ENCODE data around the gene CD46. TPM values are rescaled to one million over a fixed set of nuclear protein-coding genes. Genes with fewer than 3 reads are reported as not detected.
A peak's percentile ranks its signal among the peaks of the same experiment; 100 is the strongest.

CD46 gene
- total and polyA plus RNA-seq, 10 donors = 63.4 to 218 (median 185) TPM

DNA sequence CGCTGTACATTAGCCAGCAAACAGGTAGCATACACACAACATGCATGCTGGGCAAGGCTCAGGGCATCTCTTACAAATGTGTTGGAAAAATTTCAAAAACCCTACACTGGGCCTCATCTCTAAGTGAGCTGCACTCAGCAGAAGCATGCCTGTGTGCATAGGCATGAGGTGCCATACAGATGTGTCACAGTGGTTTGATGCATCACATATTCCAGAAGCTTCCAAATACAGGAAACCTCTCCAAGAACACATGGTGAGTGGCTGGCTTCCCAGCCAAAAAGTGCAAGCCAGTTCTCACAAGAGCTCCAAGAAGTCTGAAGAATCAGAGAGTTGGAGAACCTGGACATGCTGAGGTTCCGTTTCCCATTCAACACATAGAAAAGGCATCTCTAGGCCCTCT is 58.3 kb downstream of the CD46 start:
- no peaks in the 10 kb centered on the region for H3K27me3 ChIP-seq (replicated peaks in 1 of 7)
- no peak overlapping the region for H3K4me3 ChIP-seq
- H3K4me1 ChIP-seq = peaks cover 58 to 100% (median 97%) of the 10 kb centered on the region in 6 donors
- peak overlapping the region in 4 of 8 donors; percentile 0 to 82 (median 40) for H3K27ac ChIP-seq
- H3K9me3 ChIP-seq = no peaks in the 10 kb centered on the region
- no peak for TF ChIP-seq POLR2AphosphoS5 (IDR thresholded peaks at IDR 0.05)
- no peak for TF ChIP-seq CTCF (IDR thresholded peaks at IDR 0.05 in 8 of 11, conservative IDR thresholded peaks at IDR 0.05 in 3 of 11)
- no peak for TF ChIP-seq POLR2A (IDR thresholded peaks at IDR 0.05)
- DNase-seq = no peak
- intact Hi-C loops (cut with DNase I; ENCODE audit: low total_unique reads) = no loop called here
- WGBS, 5 donors = 90 to 100% (median 93%) methylated on average over 2 of the region's 2 CpGs
- peaks cover 0 to 100% (median 90%) of the 10 kb centered on the region in 6 donors for H3K36me3 ChIP-seq

DNA sequence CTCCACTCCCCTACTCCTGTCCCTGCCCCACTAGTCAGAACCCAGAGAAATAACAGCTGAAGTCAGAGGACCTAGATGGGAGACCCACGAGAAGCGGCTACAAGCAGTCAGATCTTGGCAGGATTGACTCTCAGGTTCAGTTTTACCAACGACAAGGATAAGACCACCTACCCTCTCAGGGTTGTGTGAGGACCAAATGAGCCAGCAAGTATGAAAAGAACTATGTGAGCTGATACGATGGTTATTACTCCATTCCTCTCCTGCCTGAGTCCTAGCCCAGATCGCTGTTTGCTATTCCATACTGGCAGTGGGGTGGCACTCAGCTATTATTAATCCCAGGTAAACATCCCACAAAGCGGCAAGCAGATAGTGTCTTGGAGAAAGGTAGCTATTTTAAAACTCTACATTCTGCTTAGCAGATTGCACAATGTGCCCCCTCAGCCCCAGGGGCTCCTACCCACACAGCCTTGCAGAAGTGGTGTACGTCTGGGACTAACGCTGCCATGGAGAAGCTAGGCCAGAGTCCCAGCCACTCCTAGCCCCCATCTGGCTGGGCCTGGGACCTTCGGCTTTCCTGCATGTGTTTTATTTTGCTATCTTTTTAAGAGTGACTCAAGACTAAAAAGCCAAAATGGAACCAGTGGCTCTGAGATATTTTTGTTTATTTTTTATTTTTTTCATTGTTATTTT is 58.9 kb downstream of the CD46 start:
- TF ChIP-seq POLR2A (IDR thresholded peaks at IDR 0.05) = no peak
- TF ChIP-seq POLR2AphosphoS5 (IDR thresholded peaks at IDR 0.05) = peak in 1 of 3 donors; percentile 12
- no peaks in the 10 kb centered on the region for H3K27me3 ChIP-seq (replicated peaks in 1 of 7)
- no peaks in the 10 kb centered on the region for H3K9me3 ChIP-seq
- intact Hi-C loops (cut with DNase I; ENCODE audit: low total_unique reads) = no loop called here
- peaks cover 60 to 100% (median 98%) of the 10 kb centered on the region in 6 donors for H3K4me1 ChIP-seq
- DNase-seq = no peak
- H3K36me3 ChIP-seq = peaks cover 0 to 100% (median 90%) of the 10 kb centered on the region in 6 donors
- no peak overlapping the region for H3K4me3 ChIP-seq
- peak overlapping the region in 4 of 8 donors; percentile 46 to 82 (median 63) for H3K27ac ChIP-seq
- 75 to 93% (median 79%) methylated on average over 9 of the region's 9 CpGs for WGBS, 5 donors

DNA sequence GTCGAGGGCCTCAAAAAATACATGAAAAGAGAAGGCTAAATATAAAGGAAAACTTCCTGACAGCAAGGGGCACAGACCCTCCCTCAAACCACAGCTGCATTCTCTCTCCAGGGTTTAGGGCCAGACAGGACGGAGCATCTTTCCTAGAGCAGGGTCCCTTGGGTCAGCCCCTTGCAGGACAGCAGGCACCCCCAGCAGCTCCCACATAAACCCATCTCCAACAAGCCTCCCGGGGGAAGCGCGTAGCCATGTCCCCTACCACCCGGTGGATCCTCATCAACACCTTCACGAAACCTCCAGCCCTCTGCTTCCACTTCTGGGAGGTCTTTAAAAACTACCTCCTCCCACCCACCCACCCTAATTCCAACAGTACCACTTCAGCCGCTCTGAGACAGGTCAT is 59.5 kb downstream of the CD46 start:
- no peak for DNase-seq
- WGBS, 5 donors = 88 to 95% (median 93%) methylated on average over 8 of the region's 8 CpGs
- intact Hi-C loops (cut with DNase I; ENCODE audit: low total_unique reads) = no loop called here

DNA sequence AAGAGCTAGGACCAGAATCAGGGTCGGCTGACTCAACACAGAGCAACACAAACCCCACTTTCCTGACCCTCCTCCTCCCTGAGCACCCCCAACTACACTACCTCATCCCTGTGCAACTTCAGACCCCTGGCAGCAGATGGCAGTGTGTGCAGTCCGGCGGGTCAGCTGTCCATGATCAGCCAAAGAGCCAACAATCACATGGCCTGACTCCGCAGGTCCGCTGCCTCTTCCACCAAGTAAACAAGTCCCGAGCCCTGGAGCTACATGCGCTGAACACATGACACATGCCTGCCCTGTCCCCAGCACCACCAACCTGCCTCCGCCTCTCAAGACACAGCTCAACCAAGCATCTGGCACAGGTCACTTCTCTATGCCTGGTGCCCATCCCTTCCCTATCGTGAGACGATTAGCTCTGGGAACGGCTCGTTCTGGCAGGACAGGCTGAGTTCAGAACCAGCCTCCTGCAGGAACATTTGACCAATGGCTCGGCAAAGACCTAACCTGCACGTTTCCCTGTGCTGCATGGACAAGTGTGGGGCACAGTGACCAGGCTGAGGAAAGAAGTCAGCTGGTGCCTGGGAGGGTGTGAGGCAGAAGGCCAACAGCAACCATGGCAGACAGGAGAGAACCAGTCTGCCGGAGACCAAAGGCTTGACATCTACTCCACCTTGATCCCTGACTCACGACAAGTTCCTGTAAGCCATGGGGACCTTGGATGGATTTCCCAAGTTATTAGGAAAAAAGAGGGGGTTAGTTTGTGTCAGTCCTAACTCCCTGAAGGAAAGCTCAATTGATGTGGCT is 60.3 kb downstream of the CD46 start:
- Histone ChIP-seq H3K27me3 (replicated peaks in 1 of 7) (no peaks in the 10 kb centered on the region), H3K27ac (peak overlapping the region in 7 of 8 donors; percentile 7 to 82 (median 47)), H3K9me3 (no peaks in the 10 kb centered on the region), H3K4me3 (peak overlapping the region in 1 of 8 donors; percentile 1), H3K4me1 (peaks cover 66 to 100% (median 97%) of the 10 kb centered on the region in 6 donors), H3K36me3 (peaks cover 4 to 100% (median 90%) of the 10 kb centered on the region in 6 donors)
- 78 to 91% (median 89%) methylated on average over 14 to 16 of the region's 16 CpGs for WGBS, 5 donors
- intact Hi-C loops (cut with DNase I; ENCODE audit: low total_unique reads) = no loop called here
- no peak for DNase-seq
- TF ChIP-seq POLR2AphosphoS5 (IDR thresholded peaks at IDR 0.05) = peak; percentile 60 to 61 (median 60)
- TF ChIP-seq POLR2A (IDR thresholded peaks at IDR 0.05) = no peak
- TF ChIP-seq CTCF (IDR thresholded peaks at IDR 0.05 in 8 of 11, conservative IDR thresholded peaks at IDR 0.05 in 3 of 11) = peak in 9 of 11 experiments; percentile 27 to 55 (median 42)

More for the DNA sequence above, 59.5 kb downstream of the CD46 start:
- Histone ChIP-seq H3K36me3 (peaks cover 0 to 100% (median 90%) of the 10 kb centered on the region in 6 donors), H3K27me3 (replicated peaks in 1 of 7) (no peaks in the 10 kb centered on the region), H3K9me3 (no peaks in the 10 kb centered on the region), H3K4me1 (peaks cover 66 to 100% (median 98%) of the 10 kb centered on the region in 6 donors), H3K27ac (peak overlapping the region in 4 of 8 donors; percentile 46 to 82 (median 63)), H3K4me3 (no peak overlapping the region)
- TF ChIP-seq CTCF (IDR thresholded peaks at IDR 0.05 in 8 of 11, conservative IDR thresholded peaks at IDR 0.05 in 3 of 11) (no peak), POLR2A (IDR thresholded peaks at IDR 0.05) (no peak), POLR2AphosphoS5 (IDR thresholded peaks at IDR 0.05) (no peak)
